Peyer's patch (tissue), 4 donors: ENCODE measurements around the gene COQ9. TPM values are rescaled to one million over a fixed set of nuclear protein-coding genes. Genes with fewer than 3 reads are reported as not detected.
A peak's percentile ranks its signal among the peaks of the same experiment; 100 is the strongest.
"Not testable (repeated sequence)": the region's sequence is repeated elsewhere in the genome, so short reads cannot be mapped to it uniquely, and the experiment has no call there.

Experiments
- DNase-seq, 3 donors: peaks; one replicate each; pipeline ENCODE4 v3.0.0-alpha.2; 2017 to 2019
- H3K27ac ChIP-seq, 4 donors: fragments of 200-600 bp; sonication (generic); one replicate each; pipeline ENCODE4 v1.5.1; 2016 to 2019
- H3K27me3 ChIP-seq, 2 donors: fragments of 200-600 bp; sonication (generic); one replicate each; pipeline ENCODE4 v1.5.1; 2019
- H3K36me3 ChIP-seq, 3 donors: fragments of 200-600 bp; sonication (generic); one replicate each; pipeline ENCODE4 v1.5.1; 2016 to 2019
- H3K4me1 ChIP-seq, 4 donors: fragments of 200-600 bp; sonication (generic); one replicate each; pipeline ENCODE4 v1.5.1; 2016 to 2019
- H3K4me3 ChIP-seq, 4 donors: fragments of 200-600 bp; sonication (generic); 1 replicate in 3 of 4; 2 replicates in 1 of 4; pipeline ENCODE4 v1.5.1; 2016 to 2019; ENCODE audit warnings: mild to moderate bottlenecking in 1 of 4
- H3K9me3 ChIP-seq, 4 donors: fragments of 200-600 bp; sonication (generic); one replicate each; pipeline ENCODE4 v1.5.1; 2016 to 2019; ENCODE audit warnings: mild to moderate bottlenecking in 1 of 4
- POLR2A ChIP-seq, 2 donors: fragments of 450-650 bp; IDR thresholded peaks; one replicate each; pipeline ENCODE4 v1.5.1; 2017; ENCODE audit warnings: antibody characterized with exemption in 2 of 2, mild to moderate bottlenecking in 2 of 2, moderate library complexity in 2 of 2
- total RNA-seq, 4 donors: library from RNA; depleted of rRNA; stranded (reverse); fragments of >200 nt; gene quantifications; one replicate each; pipeline ENCODE4 v1.1.0, GENCODE V29; 2016
- TF ChIP-seq, protein P1 (sequence below), 6 experiments: fragments of 450-650 bp in 4 of 6; fragments of 200-600 bp in 2 of 6; sonication (generic) in 1 of 6; IDR thresholded peaks; one replicate each; pipeline ENCODE4 v1.5.1; 2017 to 2019; ENCODE audit warnings: antibody characterized with exemption in 6 of 6, mild to moderate bottlenecking in 3 of 6, moderate library complexity in 1 of 6

Gene COQ9
- total RNA-seq, 4 donors from 2014 or later = 87.5 to 154 (median 122) TPM

DNA sequence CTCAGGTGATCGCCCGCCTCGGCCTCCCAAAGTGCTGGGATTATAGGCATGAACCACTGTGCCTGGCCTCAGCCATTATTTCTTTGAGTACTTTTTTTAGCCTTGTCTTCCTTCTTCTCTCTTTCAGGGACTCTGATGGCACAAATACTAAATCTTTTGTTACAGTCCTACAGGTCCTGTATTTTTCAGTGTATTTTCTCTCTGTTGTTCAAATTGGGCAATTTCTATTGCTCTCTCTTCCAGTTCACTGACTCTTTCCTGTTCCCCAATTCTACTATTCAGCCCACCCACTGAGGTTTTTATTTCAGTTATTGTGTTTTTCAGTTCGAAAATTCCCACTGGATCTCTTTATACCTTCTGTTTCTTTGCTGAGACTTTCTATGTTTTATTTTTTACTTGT is 46.5 kb downstream of the COQ9 start:
- H3K36me3 ChIP-seq = no peaks in the 10 kb centered on the region
- no peak for DNase-seq
- TF ChIP-seq POLR2A (IDR thresholded peaks at IDR 0.05) = no peak
- TF ChIP-seq, protein P1, sequence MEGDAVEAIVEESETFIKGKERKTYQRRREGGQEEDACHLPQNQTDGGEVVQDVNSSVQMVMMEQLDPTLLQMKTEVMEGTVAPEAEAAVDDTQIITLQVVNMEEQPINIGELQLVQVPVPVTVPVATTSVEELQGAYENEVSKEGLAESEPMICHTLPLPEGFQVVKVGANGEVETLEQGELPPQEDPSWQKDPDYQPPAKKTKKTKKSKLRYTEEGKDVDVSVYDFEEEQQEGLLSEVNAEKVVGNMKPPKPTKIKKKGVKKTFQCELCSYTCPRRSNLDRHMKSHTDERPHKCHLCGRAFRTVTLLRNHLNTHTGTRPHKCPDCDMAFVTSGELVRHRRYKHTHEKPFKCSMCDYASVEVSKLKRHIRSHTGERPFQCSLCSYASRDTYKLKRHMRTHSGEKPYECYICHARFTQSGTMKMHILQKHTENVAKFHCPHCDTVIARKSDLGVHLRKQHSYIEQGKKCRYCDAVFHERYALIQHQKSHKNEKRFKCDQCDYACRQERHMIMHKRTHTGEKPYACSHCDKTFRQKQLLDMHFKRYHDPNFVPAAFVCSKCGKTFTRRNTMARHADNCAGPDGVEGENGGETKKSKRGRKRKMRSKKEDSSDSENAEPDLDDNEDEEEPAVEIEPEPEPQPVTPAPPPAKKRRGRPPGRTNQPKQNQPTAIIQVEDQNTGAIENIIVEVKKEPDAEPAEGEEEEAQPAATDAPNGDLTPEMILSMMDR (IDR thresholded peaks at IDR 0.05) = no peak
- no peaks in the 10 kb centered on the region for H3K9me3 ChIP-seq
- H3K27me3 ChIP-seq = no peaks in the 10 kb centered on the region
- no peak overlapping the region for H3K27ac ChIP-seq
- H3K4me1 ChIP-seq = no peaks in the 10 kb centered on the region
- H3K4me3 ChIP-seq = no peak overlapping the region

DNA sequence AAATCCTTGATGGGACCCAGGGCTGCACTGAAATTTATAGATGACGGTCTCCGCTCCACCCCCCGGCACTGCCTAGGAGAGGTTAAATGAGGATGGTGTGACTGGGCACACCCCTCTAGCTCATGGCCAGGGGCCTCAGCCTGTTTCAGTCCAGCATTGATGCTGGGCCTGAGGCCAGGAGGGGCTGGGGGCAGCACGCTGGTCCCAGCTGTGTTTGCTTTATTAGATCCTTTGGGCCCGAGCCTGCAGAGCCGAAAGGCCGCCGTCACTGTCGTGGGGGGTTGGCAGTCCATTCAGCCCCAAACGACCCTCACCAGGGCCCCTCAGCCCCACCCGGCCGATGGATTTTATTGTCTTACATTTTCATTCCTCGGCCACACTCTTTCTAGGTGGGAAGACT is 49.8 kb downstream of the COQ9 start:
- no peaks in the 10 kb centered on the region for H3K9me3 ChIP-seq
- H3K4me3 ChIP-seq = no peak overlapping the region
- H3K36me3 ChIP-seq = no peaks in the 10 kb centered on the region
- H3K27me3 ChIP-seq = no peaks in the 10 kb centered on the region
- H3K27ac ChIP-seq = no peak overlapping the region
- no peak for TF ChIP-seq POLR2A (IDR thresholded peaks at IDR 0.05)
- TF ChIP-seq, protein P1 (IDR thresholded peaks at IDR 0.05) = no peak
- DNase-seq = no peak
- H3K4me1 ChIP-seq = no peaks in the 10 kb centered on the region

DNA sequence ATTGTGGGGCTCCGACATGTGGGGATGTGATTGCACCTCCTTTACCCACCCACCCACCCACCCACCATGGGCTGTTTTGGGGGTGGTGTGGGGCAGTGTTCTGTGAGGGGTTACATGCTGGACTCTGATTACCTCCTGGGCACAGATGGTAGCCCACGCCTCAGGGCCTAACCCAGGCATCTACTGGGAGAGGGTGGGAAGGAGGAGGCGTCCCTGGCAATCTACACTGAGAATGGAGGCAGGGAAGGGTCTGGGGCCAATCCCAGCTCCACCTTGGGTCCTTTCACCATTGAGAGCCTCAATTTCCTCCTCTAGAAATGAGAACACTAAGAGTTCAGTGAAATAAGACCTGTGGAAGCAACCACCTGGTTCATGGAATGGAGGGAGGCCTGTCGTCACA is 50.8 kb downstream of the COQ9 start:
- Histone ChIP-seq H3K27me3 (no peaks in the 10 kb centered on the region), H3K27ac (no peak overlapping the region), H3K9me3 (no peaks in the 10 kb centered on the region), H3K4me3 (no peak overlapping the region), H3K4me1 (no peaks in the 10 kb centered on the region), H3K36me3 (no peaks in the 10 kb centered on the region)
- TF ChIP-seq, protein P1 (IDR thresholded peaks at IDR 0.05) = no peak
- no peak for TF ChIP-seq POLR2A (IDR thresholded peaks at IDR 0.05)
- DNase-seq = peak in 1 of 3 donors; percentile 10

DNA sequence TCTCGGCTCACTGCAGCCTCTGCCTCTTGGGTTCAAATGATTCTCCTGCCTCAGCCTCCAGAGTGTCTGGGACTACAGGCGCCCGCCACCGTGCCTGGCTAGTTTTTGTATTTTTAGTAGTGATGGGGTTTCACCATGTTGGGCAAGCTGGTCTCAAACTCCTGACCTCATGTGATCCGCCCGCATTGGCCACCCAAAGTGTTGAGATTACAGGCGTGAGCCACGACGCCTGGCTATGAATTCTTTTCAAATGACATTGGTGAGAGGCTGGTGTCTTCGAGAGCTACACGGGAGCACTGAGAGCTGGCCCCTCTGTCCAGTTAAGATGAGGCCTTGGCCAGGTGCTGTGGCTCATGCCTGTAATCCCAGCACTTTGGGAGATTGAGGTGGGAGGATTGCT is 52.7 kb downstream of the COQ9 start:
- not testable (repeated sequence) for H3K27ac ChIP-seq, H3K4me1 ChIP-seq, H3K4me3 ChIP-seq, H3K27me3 ChIP-seq, DNase-seq, H3K36me3 ChIP-seq, H3K9me3 ChIP-seq

DNA sequence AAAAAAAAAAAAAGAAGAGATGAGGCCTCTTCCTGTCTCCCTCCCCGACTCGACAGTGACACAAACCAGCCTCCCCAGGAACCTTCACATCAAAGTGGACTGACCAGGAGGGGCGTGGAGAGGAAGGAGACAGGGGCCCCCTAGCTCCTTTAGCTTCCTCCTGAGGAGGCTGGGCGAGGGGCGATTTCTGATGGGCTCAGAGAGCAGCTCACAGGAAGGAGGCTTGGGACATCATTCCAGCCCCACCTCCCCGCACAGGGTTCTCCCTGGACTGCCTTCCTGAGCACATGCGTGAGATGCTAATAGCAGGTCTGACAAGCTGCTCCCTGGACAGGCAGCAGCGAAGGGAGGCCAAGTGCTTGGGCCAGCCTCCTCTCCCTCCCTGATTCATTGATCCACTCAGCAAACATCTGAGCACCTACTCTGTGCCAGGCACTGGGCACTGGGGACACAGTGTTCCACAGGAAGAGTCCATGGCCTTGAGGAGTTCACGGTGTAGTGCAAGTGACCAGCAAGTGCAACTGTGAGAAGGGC is 53.4 kb downstream of the COQ9 start:
- Histone ChIP-seq H3K4me3 (no peak overlapping the region), H3K9me3 (no peaks in the 10 kb centered on the region), H3K27ac (no peak overlapping the region), H3K27me3 (no peaks in the 10 kb centered on the region), H3K4me1 (no peaks in the 10 kb centered on the region), H3K36me3 (no peaks in the 10 kb centered on the region)
- DNase-seq = no peak
- TF ChIP-seq, protein P1 (IDR thresholded peaks at IDR 0.05) = no peak
- no peak for TF ChIP-seq POLR2A (IDR thresholded peaks at IDR 0.05)

DNA sequence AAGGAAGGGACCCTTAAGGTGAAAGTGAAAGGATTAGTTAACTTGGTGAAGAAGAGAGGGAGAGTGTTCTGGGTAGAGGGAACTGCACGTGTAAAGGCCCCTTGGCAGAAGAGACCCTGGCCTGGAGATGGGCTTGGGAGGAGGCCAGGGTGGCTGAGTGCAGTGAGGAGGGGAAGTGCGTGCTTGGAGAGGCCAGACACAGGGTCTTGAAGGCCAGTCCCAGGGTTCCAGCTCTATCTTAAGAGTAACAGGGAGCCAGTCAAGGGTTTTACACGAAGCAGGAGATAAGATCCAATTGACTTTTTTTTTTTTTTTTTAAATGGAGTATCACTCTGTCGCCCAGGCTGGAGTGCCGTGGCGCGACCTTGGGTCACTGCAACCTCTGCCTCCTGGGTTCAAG is 54.2 kb downstream of the COQ9 start:
- DNase-seq = no peak
- H3K27ac ChIP-seq = no peak overlapping the region
- no peak overlapping the region for H3K4me3 ChIP-seq
- no peaks in the 10 kb centered on the region for H3K9me3 ChIP-seq
- H3K36me3 ChIP-seq = no peaks in the 10 kb centered on the region
- no peaks in the 10 kb centered on the region for H3K27me3 ChIP-seq
- H3K4me1 ChIP-seq = no peaks in the 10 kb centered on the region
- TF ChIP-seq POLR2A (IDR thresholded peaks at IDR 0.05) = no peak
- TF ChIP-seq, protein P1 (IDR thresholded peaks at IDR 0.05) = no peak
